Adrenal gland (tissue), 5 donors: ENCODE data around the gene DLK1.

Experiments used
- CTCF ChIP-seq, 6 experiments: fragments of 450-650 bp in 4 of 6; fragments of 200-600 bp in 2 of 6; sonication (generic) in 1 of 6; IDR thresholded peaks; 1 replicate in 5 of 6; 2 replicates in 1 of 6; pipeline versions ENCODE4 v1.5.1 to v1.8.0; 2016 to 2021; ENCODE audit warnings: antibody characterized with exemption in 6 of 6, mild to moderate bottlenecking in 2 of 6, moderate library complexity in 1 of 6
- POLR2A ChIP-seq, 2 donors: fragments of 450-650 bp; IDR thresholded peaks; one replicate each; pipeline ENCODE4 v1.6.1; 2017; ENCODE audit warnings: antibody characterized with exemption in 2 of 2, mild to moderate bottlenecking in 2 of 2, moderate library complexity in 1 of 2
- donor health status: DM: no; HTN: no; CAD: no.

- TF ChIP-seq CTCF (IDR thresholded peaks at IDR 0.05) (no peak), POLR2A (IDR thresholded peaks at IDR 0.05) (no peak)
These were observed 24.1 kb upstream of the DLK1 start for GRCh38 chr14:100702590-100702989.
